KMS-11 (cell line): ENCODE results near the gene ROBO3.

ENCODE experiments used
- H2AFZ ChIP-seq: fragments of 200-600 bp; sonication (generic); 2 replicates; pipeline ENCODE4 v1.6.1; 2016; ENCODE audit warnings: antibody characterized with exemption, mixed run types, low read depth
- H3K27ac ChIP-seq: fragments of 200-600 bp; sonication (generic); 2 replicates; pipeline ENCODE4 v1.6.1; 2016; ENCODE audit warnings: mild to moderate bottlenecking, mixed run types
- H3K27me3 ChIP-seq: fragments of 200-600 bp; sonication (generic); 2 replicates; pipeline ENCODE4 v1.6.1; 2017; ENCODE audit warnings: mild to moderate bottlenecking, low read depth, mixed run types, moderate library complexity; ENCODE audit not compliant: insufficient read depth
- H3K36me3 ChIP-seq: fragments of 200-600 bp; sonication (generic); 2 replicates; pipeline ENCODE4 v1.6.1; 2017; ENCODE audit warnings: mild to moderate bottlenecking, mixed run types; ENCODE audit not compliant: insufficient read depth
- H3K4me1 ChIP-seq: fragments of 200-600 bp; sonication (generic); 2 replicates; pipeline ENCODE4 v1.6.1; 2016; ENCODE audit warnings: mild to moderate bottlenecking, low read depth, mixed run types; ENCODE audit not compliant: poor library complexity, severe bottlenecking
- H3K4me2 ChIP-seq: fragments of 200-600 bp; sonication (generic); 2 replicates; pipeline ENCODE4 v1.7.0; 2016; ENCODE audit warnings: mild to moderate bottlenecking, mixed run types
- H3K4me3 ChIP-seq: fragments of 200-600 bp; sonication (generic); IDR thresholded peaks from 2 replicates; pipeline ENCODE4 v1.6.1; 2017; ENCODE audit warnings: low read depth, low read length, mixed read lengths; ENCODE audit not compliant: insufficient read depth
- H3K79me2 ChIP-seq: fragments of 200-600 bp; sonication (generic); 2 replicates; pipeline ENCODE4 v1.6.1; 2016; ENCODE audit warnings: low read depth, mixed run types; ENCODE audit not compliant: insufficient read depth
- H3K9ac ChIP-seq: fragments of 200-600 bp; sonication (generic); 2 replicates; pipeline ENCODE4 v1.6.1; 2016; ENCODE audit warnings: mild to moderate bottlenecking, mixed run types
- H4K20me1 ChIP-seq: fragments of 200-600 bp; sonication (generic); 2 replicates; pipeline ENCODE4 v1.6.1; 2016; ENCODE audit warnings: mild to moderate bottlenecking, mixed run types; ENCODE audit not compliant: insufficient read depth
- TF ChIP-seq, protein P1 (sequence below): fragments of 200-600 bp; sonication (generic); conservative IDR thresholded peaks from 2 replicates; pipeline ENCODE4 v1.6.1; 2017; ENCODE audit warnings: low read depth, mild to moderate bottlenecking, antibody characterized with exemption, low read length, moderate library complexity, mixed read lengths

ROBO3 gene

DNA sequence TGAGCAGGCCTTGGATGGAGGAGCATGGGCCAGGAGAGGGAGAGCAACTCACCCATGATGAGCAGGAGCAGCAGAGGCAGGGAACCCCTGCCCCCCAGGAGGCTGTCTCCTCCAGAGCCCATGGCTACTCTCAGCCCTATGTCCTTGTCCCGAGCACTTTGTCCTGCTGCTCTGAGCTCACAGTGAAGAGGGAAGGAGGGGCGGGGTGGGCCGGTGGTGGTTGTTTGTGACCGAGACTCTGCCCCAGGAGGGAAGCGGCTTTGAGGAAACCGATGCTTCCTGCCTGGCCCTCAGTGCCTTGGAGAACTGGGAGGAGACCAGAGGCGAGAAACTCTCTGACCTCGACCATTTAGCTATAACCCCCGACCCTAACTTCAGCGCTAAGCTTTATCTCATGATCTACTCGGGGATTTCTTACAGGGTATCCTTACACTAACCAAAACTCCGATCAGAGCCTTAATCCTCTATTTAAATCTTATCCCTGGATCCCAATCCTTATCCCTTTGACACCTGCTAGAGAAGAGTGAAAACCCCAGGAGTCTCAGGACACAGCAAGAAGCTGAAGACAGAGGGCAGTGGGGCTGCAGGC, 32.5 kb downstream of the ROBO3 start, which contains the start of gene ROBO4:
Gene ROBO4, minus strand, starts transcription at position 192 of the 589 bp plus-strand sequence. Its CDS starts 70 bp downstream, at position 122.
- H3K36me3 ChIP-seq, result no peaks in the 10 kb centered on the region
- H3K27ac ChIP-seq, result no peak within 1 kb of the TSS
- H2AFZ ChIP-seq, result no peak within 1 kb of the TSS
- no peak within 1 kb of the TSS for H3K4me2 ChIP-seq
- no peaks in the 10 kb centered on the region for H3K27me3 ChIP-seq
- no peak within 1 kb of the TSS for H3K9ac ChIP-seq
- no peak within 1 kb of the TSS for H3K4me3 ChIP-seq
- no peaks in the 10 kb centered on the region for H4K20me1 ChIP-seq
- no peaks in the 10 kb centered on the region for H3K79me2 ChIP-seq
- TF ChIP-seq, protein P1, sequence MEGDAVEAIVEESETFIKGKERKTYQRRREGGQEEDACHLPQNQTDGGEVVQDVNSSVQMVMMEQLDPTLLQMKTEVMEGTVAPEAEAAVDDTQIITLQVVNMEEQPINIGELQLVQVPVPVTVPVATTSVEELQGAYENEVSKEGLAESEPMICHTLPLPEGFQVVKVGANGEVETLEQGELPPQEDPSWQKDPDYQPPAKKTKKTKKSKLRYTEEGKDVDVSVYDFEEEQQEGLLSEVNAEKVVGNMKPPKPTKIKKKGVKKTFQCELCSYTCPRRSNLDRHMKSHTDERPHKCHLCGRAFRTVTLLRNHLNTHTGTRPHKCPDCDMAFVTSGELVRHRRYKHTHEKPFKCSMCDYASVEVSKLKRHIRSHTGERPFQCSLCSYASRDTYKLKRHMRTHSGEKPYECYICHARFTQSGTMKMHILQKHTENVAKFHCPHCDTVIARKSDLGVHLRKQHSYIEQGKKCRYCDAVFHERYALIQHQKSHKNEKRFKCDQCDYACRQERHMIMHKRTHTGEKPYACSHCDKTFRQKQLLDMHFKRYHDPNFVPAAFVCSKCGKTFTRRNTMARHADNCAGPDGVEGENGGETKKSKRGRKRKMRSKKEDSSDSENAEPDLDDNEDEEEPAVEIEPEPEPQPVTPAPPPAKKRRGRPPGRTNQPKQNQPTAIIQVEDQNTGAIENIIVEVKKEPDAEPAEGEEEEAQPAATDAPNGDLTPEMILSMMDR, result no peak
- no peaks in the 10 kb centered on the region for H3K4me1 ChIP-seq

DNA sequence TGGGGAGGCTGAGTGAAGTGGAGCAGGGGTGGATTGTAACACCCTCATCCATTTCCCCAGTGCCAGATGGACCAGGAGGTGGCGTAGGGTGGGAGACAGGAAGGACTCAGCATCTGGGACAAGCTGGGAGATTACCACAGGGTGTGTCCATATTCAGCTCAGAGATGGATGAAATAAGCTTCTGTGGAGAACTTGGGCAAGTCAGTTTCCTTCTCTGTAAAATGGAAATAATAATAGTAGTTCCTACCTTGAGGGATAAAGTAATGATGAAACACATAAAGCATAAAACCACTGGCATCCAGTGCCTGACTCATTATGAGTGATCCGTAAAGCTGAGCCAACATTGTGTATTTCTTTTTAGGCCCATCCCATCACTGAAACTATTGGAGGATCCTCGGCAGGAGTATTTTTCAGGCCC, 33.0 kb downstream of the ROBO3 start:
- H3K79me2 ChIP-seq, result no peaks in the 10 kb centered on the region
- no peaks in the 10 kb centered on the region for H3K4me1 ChIP-seq
- no peaks in the 10 kb centered on the region for H3K27me3 ChIP-seq
- no peak overlapping the region for H3K27ac ChIP-seq
- no peak overlapping the region for H3K9ac ChIP-seq
- no peaks in the 10 kb centered on the region for H4K20me1 ChIP-seq
- no peaks in the 10 kb centered on the region for H3K36me3 ChIP-seq
- no peak overlapping the region for H3K4me3 ChIP-seq
- H3K4me2 ChIP-seq, result no peak overlapping the region
- H2AFZ ChIP-seq, result no peak overlapping the region
- TF ChIP-seq, protein P1, result no peak

DNA sequence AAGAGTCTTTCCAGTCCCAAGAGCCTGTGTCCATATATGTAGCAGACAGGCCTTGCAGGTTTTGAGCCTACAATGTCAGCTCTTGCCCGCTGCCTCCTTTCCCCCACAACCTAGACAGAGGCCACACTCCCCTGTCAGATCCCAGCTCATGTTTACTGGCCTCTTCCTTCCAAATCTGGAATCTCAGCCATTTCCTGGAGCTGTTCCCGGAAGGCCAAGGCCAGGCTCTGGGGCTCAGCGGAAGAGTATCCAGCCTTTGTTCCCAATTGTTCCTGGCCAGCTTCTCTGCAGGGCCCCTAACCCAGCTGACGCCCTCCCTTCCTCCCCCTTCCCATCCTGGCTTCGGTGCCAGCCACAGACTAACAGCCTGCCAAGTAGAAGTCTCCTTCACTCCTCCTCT, 33.5 kb downstream of the ROBO3 start:
- Histone ChIP-seq H3K79me2 (no peaks in the 10 kb centered on the region), H3K4me2 (no peak overlapping the region), H3K36me3 (no peaks in the 10 kb centered on the region), H4K20me1 (no peaks in the 10 kb centered on the region), H2AFZ (no peak overlapping the region), H3K9ac (no peak overlapping the region), H3K4me1 (no peaks in the 10 kb centered on the region), H3K27ac (no peak overlapping the region), H3K27me3 (no peaks in the 10 kb centered on the region), H3K4me3 (no peak overlapping the region)
- TF ChIP-seq, protein P1, result no peak

DNA sequence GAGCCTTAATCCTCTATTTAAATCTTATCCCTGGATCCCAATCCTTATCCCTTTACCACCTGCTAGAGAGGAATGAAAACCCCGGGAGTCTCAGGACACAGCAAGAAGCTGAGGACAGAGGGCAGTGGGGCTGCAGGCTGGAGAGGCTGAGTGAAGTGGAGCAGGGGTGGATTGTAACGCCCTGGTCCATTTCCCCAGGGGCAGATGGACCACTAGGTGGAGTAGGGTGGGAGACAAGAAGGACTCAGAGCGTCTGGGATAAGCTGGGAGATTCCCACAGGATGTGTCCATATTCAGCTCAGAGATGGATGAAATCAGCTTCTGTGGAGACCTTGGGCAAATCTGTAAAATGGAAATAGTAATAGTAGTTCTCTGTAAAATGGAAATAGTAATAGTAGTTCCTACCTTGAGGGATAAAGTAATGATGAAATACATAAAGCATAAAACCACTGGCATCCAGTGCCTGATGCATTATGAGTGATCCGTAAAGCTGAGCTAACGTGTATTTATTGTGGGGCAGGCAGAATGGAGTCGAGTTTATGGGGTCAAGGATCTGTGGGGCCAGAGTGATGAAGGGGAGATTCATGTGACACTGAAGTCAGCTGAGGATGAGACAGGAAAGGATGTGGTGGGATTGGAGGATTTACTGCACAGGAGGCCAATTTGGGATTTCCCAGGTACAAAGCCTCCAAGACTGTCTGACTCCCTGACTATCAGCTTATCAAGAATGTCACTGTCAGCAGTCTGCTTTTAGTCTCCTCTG, 34.3 kb downstream of the ROBO3 start:
- H3K9ac ChIP-seq, result no peak overlapping the region
- TF ChIP-seq, protein P1, result no peak
- no peaks in the 10 kb centered on the region for H3K27me3 ChIP-seq
- no peaks in the 10 kb centered on the region for H3K4me1 ChIP-seq
- H3K4me2 ChIP-seq, result no peak overlapping the region
- H3K27ac ChIP-seq, result no peak overlapping the region
- no peaks in the 10 kb centered on the region for H3K79me2 ChIP-seq
- H2AFZ ChIP-seq, result no peak overlapping the region
- no peaks in the 10 kb centered on the region for H4K20me1 ChIP-seq
- H3K4me3 ChIP-seq, result no peak overlapping the region
- no peaks in the 10 kb centered on the region for H3K36me3 ChIP-seq
